Chondrocyte (in vitro differentiated cells): Measurements from ENCODE around the gene RP9. TPM values are rescaled to one million over a fixed set of nuclear protein-coding genes. Genes with fewer than 3 reads are reported as not detected.

ENCODE experiments used
- DNase-seq: peaks from one replicate; pipeline ENCODE4 v3.0.0; 2021; ENCODE audit warnings: mixed read lengths, low spot score
- H3K27ac Mint-ChIP-seq: one replicate; pipeline ENCODE4 v1.8.0; 2021; ENCODE audit warnings: mild to moderate bottlenecking, moderate library complexity, mixed read lengths; ENCODE audit not compliant: unreplicated experiment
- H3K27me3 Mint-ChIP-seq: 2 replicates; pipeline ENCODE4 v1.8.0; 2021; ENCODE audit warnings: low read depth, mixed read lengths
- H3K36me3 Mint-ChIP-seq: 2 replicates; pipeline ENCODE4 v1.8.0; 2021; ENCODE audit warnings: low read depth, mixed read lengths
- H3K4me1 Mint-ChIP-seq: 2 replicates; pipeline ENCODE4 v1.8.0; 2021; ENCODE audit warnings: low read depth, mild to moderate bottlenecking, mixed read lengths
- H3K4me3 Mint-ChIP-seq: one replicate; pipeline ENCODE4 v1.8.0; 2021; ENCODE audit warnings: mild to moderate bottlenecking, moderate library complexity, mixed read lengths; ENCODE audit not compliant: unreplicated experiment
- H3K9me3 Mint-ChIP-seq: 2 replicates; pipeline ENCODE4 v1.8.0; 2021; ENCODE audit warnings: low read depth, mixed read lengths
- CTCF ChIP-seq: fragments of 200-600 bp; sonication (generic); IDR thresholded peaks from 2 replicates; pipeline ENCODE4 v1.5.0; 2021; ENCODE audit warnings: antibody characterized with exemption, mild to moderate bottlenecking, moderate library complexity
- long read RNA-seq: library from polyadenylated mRNA; stranded (forward); transcript quantifications from one replicate; pipeline ENCODE4 v2.0.0, GENCODE V29; 2021
- total RNA-seq: library from RNA; stranded (reverse); gene quantifications from 3 replicates; pipeline ENCODE4 v1.2.1, GENCODE V29; 2021

The RP9 gene
- 13.7 to 16.5 TPM (median 16.2 TPM) in 3 replicates for total RNA-seq
- long read RNA-seq, transcript RP9-201 (6 exons, 1,121 nt): major isoform, 25 of 29 reads
- long read RNA-seq, partial matches to known transcripts: 0 of 29 reads
- long read RNA-seq, other reads (novel, unspliced or antisense): 4 of 29 reads

GRCh38 chr7:33109005-33109757, at the start of gene RP9:
RP9 (minus strand) TSS chr7:33109404; CDS start chr7:33109372, 32 bp downstream.
- no peak for DNase-seq
- Mint-ChIP-seq H3K4me3 (peak within 1 kb of the TSS; percentile 94), H3K36me3 (no peaks in the 10 kb centered on the region), H3K4me1 (peaks cover 39% of the 10 kb centered on the region), H3K27me3 (no peaks in the 10 kb centered on the region), H3K9me3 (no peaks in the 10 kb centered on the region), H3K27ac (peak within 1 kb of the TSS; percentile 90)
- TF ChIP-seq CTCF: peak; percentile 79

GRCh38 chr7:33157781-33158180, 48.6 kb upstream of the RP9 start:
- Mint-ChIP-seq H3K9me3 (no peaks in the 10 kb centered on the region), H3K4me1 (peaks cover 27% of the 10 kb centered on the region), H3K27me3 (no peaks in the 10 kb centered on the region), H3K27ac (peak overlapping the region; percentile 37), H3K4me3 (no peak overlapping the region), H3K36me3 (peaks cover 3% of the 10 kb centered on the region)
- DNase-seq: no peak
- TF ChIP-seq CTCF: no peak

- no peaks in the 10 kb centered on the region for H3K9me3 Mint-ChIP-seq
- peaks cover 27% of the 10 kb centered on the region for H3K4me1 Mint-ChIP-seq
- no peak for DNase-seq
- H3K36me3 Mint-ChIP-seq: peaks cover 3% of the 10 kb centered on the region
- no peak for TF ChIP-seq CTCF
- H3K27ac Mint-ChIP-seq: peak overlapping the region; percentile 37
- no peak overlapping the region for H3K4me3 Mint-ChIP-seq
- H3K27me3 Mint-ChIP-seq: no peaks in the 10 kb centered on the region
Observed at GRCh38 chr7:33157311-33157710, 48.1 kb upstream of the RP9 start.

GRCh38 chr7:33156441-33156840, 47.2 kb upstream of the RP9 start:
- TF ChIP-seq CTCF: no peak
- Mint-ChIP-seq H3K4me3 (no peak overlapping the region), H3K36me3 (no peaks in the 10 kb centered on the region), H3K27me3 (no peaks in the 10 kb centered on the region), H3K27ac (peak overlapping the region; percentile 37), H3K9me3 (no peaks in the 10 kb centered on the region), H3K4me1 (peaks cover 27% of the 10 kb centered on the region)
- DNase-seq: no peak

GRCh38 chr7:33155811-33156210, 46.6 kb upstream of the RP9 start:
- no peak overlapping the region for H3K4me3 Mint-ChIP-seq
- peaks cover 27% of the 10 kb centered on the region for H3K4me1 Mint-ChIP-seq
- no peak for TF ChIP-seq CTCF
- H3K27me3 Mint-ChIP-seq: no peaks in the 10 kb centered on the region
- no peaks in the 10 kb centered on the region for H3K36me3 Mint-ChIP-seq
- no peak for DNase-seq
- peak overlapping the region; percentile 79 for H3K27ac Mint-ChIP-seq
- no peaks in the 10 kb centered on the region for H3K9me3 Mint-ChIP-seq
